Mesodermal cell (in vitro differentiated cells): ENCODE data around the gene TRPC4AP.

Experiments
- H3K27ac ChIP-seq: 2 replicates; pipeline ENCODE4 v1.7.0; 2013; ENCODE audit warnings: mild to moderate bottlenecking, low read depth, low read length, moderate library complexity; ENCODE audit not compliant: severe bottlenecking
- H3K36me3 ChIP-seq: 2 replicates; pipeline ENCODE4 v1.7.1; 2013; ENCODE audit warnings: mild to moderate bottlenecking, low read length, moderate library complexity; ENCODE audit not compliant: control insufficient read depth, insufficient read depth
- H3K4me1 ChIP-seq: one replicate; pipeline ENCODE4 v1.7.1; 2013; ENCODE audit warnings: mild to moderate bottlenecking, low read length; ENCODE audit not compliant: insufficient read depth, control insufficient read depth, poor library complexity, severe bottlenecking
- H3K4me3 ChIP-seq: 2 replicates; pipeline ENCODE4 v1.7.0; 2013; ENCODE audit warnings: low read length, control low read depth, mild to moderate bottlenecking; ENCODE audit not compliant: insufficient read depth, poor library complexity, severe bottlenecking; ENCODE audit errors: extremely low read depth
- H3K9me3 ChIP-seq: 2 replicates; pipeline ENCODE4 v1.7.1; 2013; ENCODE audit warnings: mild to moderate bottlenecking, low read length, moderate library complexity; ENCODE audit not compliant: control insufficient read depth
- WGBS, 2 experiments: methylation state at CpG; one replicate each; pipeline ENCODE4 v1.1.5; 2013; ENCODE audit warnings: missing lambda C conversion rate in 2 of 2; ENCODE audit not compliant: insufficient coverage in 2 of 2; 5-methylcytosine and 5-hydroxymethylcytosine counted together

The TRPC4AP gene

DNA sequence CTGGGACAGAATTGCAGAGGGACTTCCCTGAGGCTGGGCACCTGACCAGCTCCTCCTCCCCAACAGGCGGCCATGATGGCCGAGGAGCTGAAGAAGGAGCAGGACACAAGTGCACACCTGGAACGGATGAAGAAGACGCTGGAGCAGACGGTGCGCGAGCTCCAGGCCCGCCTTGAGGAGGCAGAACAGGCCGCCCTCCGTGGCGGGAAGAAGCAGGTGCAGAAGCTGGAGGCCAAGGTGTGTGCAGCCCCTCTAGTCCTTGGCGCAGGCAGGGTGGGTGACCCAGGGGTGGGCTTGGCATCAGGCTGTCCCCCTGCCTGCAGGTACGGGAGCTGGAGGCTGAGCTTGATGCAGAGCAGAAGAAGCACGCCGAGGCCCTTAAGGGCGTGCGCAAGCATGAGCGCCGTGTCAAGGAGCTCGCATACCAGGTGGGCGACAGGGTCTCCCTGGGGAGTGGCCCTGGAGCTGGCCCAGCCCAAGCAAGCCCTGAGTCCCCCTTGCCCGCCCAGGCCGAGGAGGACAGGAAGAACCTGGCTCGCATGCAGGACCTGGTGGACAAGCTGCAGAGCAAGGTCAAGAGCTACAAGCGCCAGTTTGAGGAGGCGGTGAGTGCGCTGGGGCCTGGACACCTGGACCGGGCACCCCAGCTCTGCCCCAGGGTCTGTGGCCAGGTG is 91.5 kb downstream of the TRPC4AP start:
- Histone ChIP-seq H3K9me3 (no peaks in the 10 kb centered on the region), H3K4me3 (no peak overlapping the region), H3K27ac (no peak overlapping the region), H3K4me1 (no peaks in the 10 kb centered on the region), H3K36me3 (peaks cover 74% of the 10 kb centered on the region)
- 97% methylated on average over 18 to 26 of the region's 28 CpGs for WGBS, 2 experiments

- Histone ChIP-seq H3K36me3 (peaks cover 74% of the 10 kb centered on the region), H3K27ac (no peak overlapping the region), H3K4me1 (no peaks in the 10 kb centered on the region), H3K4me3 (no peak overlapping the region), H3K9me3 (no peaks in the 10 kb centered on the region)
- WGBS, 2 experiments: 93 to 97% methylated on average over 25 to 28 of the region's 28 CpGs
Measured at GRCh38 chr20:35000311-35000921, 92.2 kb downstream of the TRPC4AP start.

- Histone ChIP-seq H3K4me3 (no peak overlapping the region), H3K36me3 (peaks cover 73% of the 10 kb centered on the region), H3K9me3 (no peaks in the 10 kb centered on the region), H3K4me1 (no peaks in the 10 kb centered on the region), H3K27ac (no peak overlapping the region)
- 98% methylated on average over 10 of the region's 10 CpGs for WGBS, 2 experiments
Measured at GRCh38 chr20:34999782-35000181, 92.8 kb downstream of the TRPC4AP start.

- Histone ChIP-seq H3K27ac (no peak overlapping the region), H3K36me3 (peaks cover 71% of the 10 kb centered on the region), H3K4me1 (no peaks in the 10 kb centered on the region), H3K4me3 (no peak overlapping the region), H3K9me3 (no peaks in the 10 kb centered on the region)
- 92 to 98% methylated on average over 25 of the region's 25 CpGs for WGBS, 2 experiments
Measured at GRCh38 chr20:34999021-34999451, 93.6 kb downstream of the TRPC4AP start.

- H3K4me1 ChIP-seq: no peaks in the 10 kb centered on the region
- H3K36me3 ChIP-seq: peaks cover 71% of the 10 kb centered on the region
- no peaks in the 10 kb centered on the region for H3K9me3 ChIP-seq
- no peak overlapping the region for H3K27ac ChIP-seq
- no peak overlapping the region for H3K4me3 ChIP-seq
- 93 to 96% methylated on average over 28 of the region's 28 CpGs for WGBS, 2 experiments
Measured at GRCh38 chr20:34998331-34998950, 94.2 kb downstream of the TRPC4AP start.

- no peak overlapping the region for H3K4me3 ChIP-seq
- no peak overlapping the region for H3K27ac ChIP-seq
- H3K9me3 ChIP-seq: no peaks in the 10 kb centered on the region
- WGBS, 2 experiments: 96 to 100% methylated on average over 2 of the region's 2 CpGs
- peaks cover 69% of the 10 kb centered on the region for H3K36me3 ChIP-seq
- H3K4me1 ChIP-seq: no peaks in the 10 kb centered on the region
Measured at GRCh38 chr20:34997774-34998173, 94.8 kb downstream of the TRPC4AP start.

DNA sequence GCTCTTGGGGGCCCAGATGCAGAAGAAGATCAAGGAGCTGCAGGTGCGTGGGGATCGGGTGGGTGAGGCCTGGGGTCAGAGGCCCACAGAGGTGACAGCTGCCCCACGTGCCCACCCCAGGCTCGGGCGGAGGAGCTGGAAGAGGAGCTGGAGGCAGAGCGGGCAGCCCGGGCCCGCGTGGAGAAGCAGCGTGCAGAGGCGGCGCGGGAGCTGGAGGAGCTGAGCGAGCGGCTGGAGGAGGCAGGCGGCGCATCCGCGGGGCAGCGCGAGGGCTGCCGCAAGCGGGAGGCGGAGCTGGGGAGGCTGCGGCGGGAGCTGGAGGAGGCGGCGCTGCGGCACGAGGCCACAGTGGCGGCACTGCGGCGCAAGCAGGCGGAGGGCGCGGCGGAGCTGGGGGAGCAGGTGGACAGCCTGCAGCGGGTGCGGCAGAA is 95.5 kb downstream of the TRPC4AP start:
- H3K4me1 ChIP-seq: no peaks in the 10 kb centered on the region
- no peaks in the 10 kb centered on the region for H3K9me3 ChIP-seq
- WGBS, 2 experiments: 96 to 97% methylated on average over 5 to 36 of the region's 39 CpGs
- no peak overlapping the region for H3K4me3 ChIP-seq
- H3K36me3 ChIP-seq: peaks cover 65% of the 10 kb centered on the region
- no peak overlapping the region for H3K27ac ChIP-seq

DNA sequence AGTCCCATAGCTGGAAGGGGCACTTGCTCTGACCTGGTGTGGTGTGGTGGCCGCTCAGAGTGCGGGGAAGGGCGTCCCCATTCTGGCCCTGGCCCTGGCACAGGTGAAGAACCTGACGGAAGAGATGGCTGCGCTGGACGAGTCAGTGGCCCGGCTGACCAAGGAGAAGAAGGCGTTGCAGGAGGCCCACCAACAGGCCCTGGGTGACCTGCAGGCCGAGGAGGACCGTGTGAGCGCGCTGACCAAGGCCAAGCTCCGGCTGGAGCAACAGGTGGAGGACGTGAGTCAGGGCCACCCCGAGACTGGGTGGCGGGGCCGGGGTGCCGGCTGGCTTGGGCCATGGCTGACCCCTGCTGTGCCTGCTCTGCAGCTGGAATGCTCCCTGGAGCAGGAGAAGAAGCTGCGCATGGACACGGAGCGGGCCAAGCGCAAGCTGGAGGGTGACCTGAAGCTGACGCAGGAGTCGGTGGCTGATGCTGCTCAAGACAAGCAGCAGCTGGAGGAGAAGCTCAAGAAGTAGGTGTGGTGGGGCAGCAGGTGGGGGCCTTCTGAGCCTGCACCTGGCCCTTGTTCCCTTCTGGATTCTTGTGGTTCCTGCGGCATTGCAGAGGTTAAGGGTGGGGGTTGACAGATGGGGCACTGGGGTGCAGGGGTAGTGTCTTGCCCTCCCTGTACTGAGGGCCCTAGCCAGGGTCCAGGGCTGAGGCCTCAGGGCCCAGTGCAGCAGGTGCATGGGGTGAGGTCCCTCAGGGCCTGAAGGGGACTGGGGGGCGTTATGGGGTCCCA is 96.2 kb downstream of the TRPC4AP start:
- Histone ChIP-seq H3K9me3 (no peaks in the 10 kb centered on the region), H3K4me3 (no peak overlapping the region), H3K4me1 (no peaks in the 10 kb centered on the region), H3K27ac (no peak overlapping the region), H3K36me3 (peaks cover 61% of the 10 kb centered on the region)
- 94 to 95% methylated on average over 11 to 25 of the region's 26 CpGs for WGBS, 2 experiments

DNA sequence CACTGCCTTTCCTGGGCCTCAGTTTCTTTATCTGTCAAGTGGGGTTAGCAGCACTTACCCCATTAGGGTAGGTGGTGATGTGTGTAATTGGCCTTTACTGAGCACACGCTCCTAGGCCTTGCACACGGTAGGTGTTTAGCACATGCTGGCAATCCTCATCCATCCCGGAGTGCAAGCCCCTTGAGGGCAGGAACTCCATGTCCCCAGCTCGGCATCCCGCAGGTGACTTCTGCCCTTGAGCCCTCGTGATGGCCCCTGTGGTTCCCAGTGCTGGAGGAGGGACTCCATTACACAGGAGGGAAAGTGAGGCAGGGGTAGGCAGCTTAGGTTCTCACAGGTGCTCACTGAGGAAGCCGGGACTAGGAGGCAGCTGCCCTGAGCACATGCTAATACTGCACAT is 96.9 kb downstream of the TRPC4AP start:
- Histone ChIP-seq H3K36me3 (peaks cover 55% of the 10 kb centered on the region), H3K9me3 (no peaks in the 10 kb centered on the region), H3K27ac (no peak overlapping the region), H3K4me1 (no peaks in the 10 kb centered on the region), H3K4me3 (no peak overlapping the region)
- WGBS, 2 experiments: 92 to 96% methylated on average over 4 to 6 of the region's 7 CpGs

DNA sequence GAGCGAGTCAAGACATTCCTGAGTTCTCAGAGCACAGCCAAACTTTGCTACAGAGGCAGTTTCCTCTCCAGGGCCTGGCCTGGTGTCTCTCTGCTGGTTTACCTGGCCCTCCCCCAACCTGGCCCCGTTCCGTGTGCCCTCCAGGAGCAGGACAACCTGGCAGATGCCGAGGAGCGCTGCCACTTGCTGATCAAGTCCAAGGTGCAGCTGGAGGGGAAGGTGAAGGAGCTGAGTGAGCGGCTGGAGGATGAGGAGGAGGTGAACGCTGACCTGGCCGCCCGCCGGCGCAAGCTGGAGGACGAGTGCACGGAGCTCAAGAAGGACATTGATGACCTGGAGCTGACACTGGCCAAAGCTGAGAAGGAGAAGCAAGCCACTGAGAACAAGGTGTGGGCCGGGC is 97.4 kb downstream of the TRPC4AP start:
- Histone ChIP-seq H3K27ac (no peak overlapping the region), H3K36me3 (peaks cover 55% of the 10 kb centered on the region), H3K4me1 (no peaks in the 10 kb centered on the region), H3K9me3 (no peaks in the 10 kb centered on the region), H3K4me3 (no peak overlapping the region)
- 97% methylated on average over 12 to 14 of the region's 14 CpGs for WGBS, 2 experiments
